Urinary bladder (tissue), 4 donors: Measurements from ENCODE around the gene ENAH. TPM values are rescaled to one million over a fixed set of nuclear protein-coding genes. Genes with fewer than 3 reads are reported as not detected.
A peak's percentile ranks its signal among the peaks of the same experiment; 100 is the strongest.
"Not testable (repeated sequence)": the region's sequence is repeated elsewhere in the genome, so short reads cannot be mapped to it uniquely, and the experiment has no call there.

Experiments
- DNase-seq: peaks from one replicate; pipeline ENCODE4 v3.0.0-alpha.2; 2015; ENCODE audit errors: extremely low spot score
- H3K27ac ChIP-seq: one replicate; pipeline ENCODE4 v1.5.1; 2013; ENCODE audit warnings: low read depth, mild to moderate bottlenecking, moderate library complexity
- H3K36me3 ChIP-seq: one replicate; pipeline ENCODE4 v1.6.1; 2013; ENCODE audit warnings: mild to moderate bottlenecking, moderate library complexity; ENCODE audit not compliant: insufficient read depth
- H3K4me1 ChIP-seq: one replicate; pipeline ENCODE4 v1.6.1; 2013; ENCODE audit warnings: mild to moderate bottlenecking, moderate library complexity; ENCODE audit not compliant: insufficient read depth
- H3K4me3 ChIP-seq: one replicate; pipeline ENCODE4 v1.5.1; 2013; ENCODE audit warnings: low read depth, low read length
- WGBS: extraction: QIAGEN DNeasy Blood & Tissue Kit; methylation state at CpG from one replicate; pipeline ENCODE4 v1.1.7; 2013; 5-methylcytosine and 5-hydroxymethylcytosine counted together
- polyA plus RNA-seq: library from polyadenylated mRNA; stranded (reverse); fragments of 200-250 nt; gene quantifications from one replicate; pipeline ENCODE4 v1.2.3, GENCODE V29; 2013
- total RNA-seq: library from RNA; depleted of rRNA; stranded (reverse); fragments of >200 nt; gene quantifications from one replicate; pipeline ENCODE4 v1.2.3, GENCODE V29; 2014
- donor health status: healthy with polysubstance abuse.
- donor health status: healthy.

ENAH gene
- total and polyA plus RNA-seq, 2 donors, result 58.9 to 229 TPM

- Histone ChIP-seq H3K27ac (no peak overlapping the region), H3K4me3 (peak overlapping the region; percentile 31), H3K4me1 (no peaks in the 10 kb centered on the region), H3K36me3 (no peaks in the 10 kb centered on the region)
- DNase-seq, result no peak
- WGBS, result 41% methylated on average over 5 of the region's 5 CpGs
These were observed 2.7 kb downstream of the ENAH start for GRCh38 chr1:225650179-225650578.

GRCh38 chr1:225645194-225645895 is 7.6 kb downstream of the ENAH start:
- no peak for DNase-seq
- Histone ChIP-seq H3K4me1 (no peaks in the 10 kb centered on the region), H3K4me3 (no peak overlapping the region), H3K27ac (no peak overlapping the region), H3K36me3 (no peaks in the 10 kb centered on the region)
- WGBS, result 63% methylated on average over 6 of the region's 6 CpGs

- no peaks in the 10 kb centered on the region for H3K36me3 ChIP-seq
- no peak overlapping the region for H3K27ac ChIP-seq
- DNase-seq, result no peak
- no peaks in the 10 kb centered on the region for H3K4me1 ChIP-seq
- WGBS, result 89% methylated on average over 1 of the region's 1 CpG
- H3K4me3 ChIP-seq, result no peak overlapping the region
These were observed 8.3 kb downstream of the ENAH start for GRCh38 chr1:225644666-225645065.

- Histone ChIP-seq H3K4me1 (no peaks in the 10 kb centered on the region), H3K36me3 (no peaks in the 10 kb centered on the region), H3K27ac (no peak overlapping the region), H3K4me3 (no peak overlapping the region)
- DNase-seq, result no peak
- 77% methylated on average over 4 of the region's 4 CpGs for WGBS
These were observed 10.7 kb downstream of the ENAH start for GRCh38 chr1:225642177-225642576.

- no peak overlapping the region for H3K4me3 ChIP-seq
- no peak for DNase-seq
These were observed 14.1 kb downstream of the ENAH start for GRCh38 chr1:225638853-225639252.

GRCh38 chr1:225637651-225638199 is 15.2 kb downstream of the ENAH start:
- Histone ChIP-seq H3K4me3 (no peak overlapping the region), H3K36me3 (no peaks in the 10 kb centered on the region), H3K4me1 (peaks cover 1% of the 10 kb centered on the region), H3K27ac (no peak overlapping the region)
- 99% methylated on average over 3 of the region's 3 CpGs for WGBS
- no peak for DNase-seq

More at GRCh38 chr1:225638853-225639252, 14.1 kb downstream of the ENAH start:
- Histone ChIP-seq H3K27ac (no peak overlapping the region), H3K36me3 (no peaks in the 10 kb centered on the region), H3K4me1 (peaks cover 1% of the 10 kb centered on the region)
- WGBS, result 93% methylated on average over 1 of the region's 1 CpG

GRCh38 chr1:225636992-225637391 is 15.9 kb downstream of the ENAH start:
- not testable (repeated sequence) for H3K4me3 ChIP-seq, H3K27ac ChIP-seq, DNase-seq, H3K4me1 ChIP-seq, H3K36me3 ChIP-seq
- WGBS, result 92% methylated on average over 8 of the region's 8 CpGs

- H3K36me3 ChIP-seq, result no peaks in the 10 kb centered on the region
- H3K27ac ChIP-seq, result no peak overlapping the region
- DNase-seq, result no peak
- peaks cover 1% of the 10 kb centered on the region for H3K4me1 ChIP-seq
- no peak overlapping the region for H3K4me3 ChIP-seq
These were observed 17.3 kb downstream of the ENAH start for GRCh38 chr1:225635649-225636048.

- not testable (repeated sequence) for H3K36me3 ChIP-seq, H3K4me3 ChIP-seq, DNase-seq, H3K27ac ChIP-seq, H3K4me1 ChIP-seq
- 89% methylated on average over 4 of the region's 4 CpGs for WGBS
These were observed 20.1 kb downstream of the ENAH start for GRCh38 chr1:225632836-225633235.

GRCh38 chr1:225631021-225631663 is 21.8 kb downstream of the ENAH start:
- H3K36me3 ChIP-seq, result no peaks in the 10 kb centered on the region
- 84% methylated on average over 6 of the region's 6 CpGs for WGBS
- no peak overlapping the region for H3K27ac ChIP-seq
- H3K4me1 ChIP-seq, result no peaks in the 10 kb centered on the region
- H3K4me3 ChIP-seq, result no peak overlapping the region
- no peak for DNase-seq

- WGBS, result 85% methylated on average over 3 of the region's 3 CpGs
- Histone ChIP-seq H3K27ac (no peak overlapping the region), H3K36me3 (no peaks in the 10 kb centered on the region), H3K4me1 (no peaks in the 10 kb centered on the region), H3K4me3 (no peak overlapping the region)
- no peak for DNase-seq
These were observed 23.4 kb downstream of the ENAH start for GRCh38 chr1:225629483-225629882.

GRCh38 chr1:225628794-225629193 is 24.1 kb downstream of the ENAH start:
- WGBS, result 87% methylated on average over 13 of the region's 13 CpGs

GRCh38 chr1:225627304-225627947 is 25.5 kb downstream of the ENAH start:
- no peak for DNase-seq
- H3K4me3 ChIP-seq, result no peak overlapping the region
- 48% methylated on average over 2 of the region's 2 CpGs for WGBS
- no peaks in the 10 kb centered on the region for H3K36me3 ChIP-seq
- no peak overlapping the region for H3K27ac ChIP-seq
- peaks cover 1% of the 10 kb centered on the region for H3K4me1 ChIP-seq

More at GRCh38 chr1:225628794-225629193, 24.1 kb downstream of the ENAH start:
- DNase-seq, H3K36me3 ChIP-seq, H3K4me1 ChIP-seq, H3K4me3 ChIP-seq, H3K27ac ChIP-seq: not testable (repeated sequence)

- H3K4me3 ChIP-seq, result no peak overlapping the region
- peaks cover 2% of the 10 kb centered on the region for H3K4me1 ChIP-seq
- 59% methylated on average over 2 of the region's 2 CpGs for WGBS
- H3K27ac ChIP-seq, result no peak overlapping the region
- no peaks in the 10 kb centered on the region for H3K36me3 ChIP-seq
- no peak for DNase-seq
These were observed 26.2 kb downstream of the ENAH start for GRCh38 chr1:225626698-225627097.
